DMS 273 (cell line): Measurements from ENCODE around the gene POMT2.
A peak's percentile ranks its signal among the peaks of the same experiment; 100 is the strongest.

ENCODE experiments used
- DNase-seq: peaks from one replicate; lab custom pipeline; 2025; ENCODE audit not compliant: unreplicated experiment; lab: John Stamatoyannopoulos, UW

Gene POMT2

DNA sequence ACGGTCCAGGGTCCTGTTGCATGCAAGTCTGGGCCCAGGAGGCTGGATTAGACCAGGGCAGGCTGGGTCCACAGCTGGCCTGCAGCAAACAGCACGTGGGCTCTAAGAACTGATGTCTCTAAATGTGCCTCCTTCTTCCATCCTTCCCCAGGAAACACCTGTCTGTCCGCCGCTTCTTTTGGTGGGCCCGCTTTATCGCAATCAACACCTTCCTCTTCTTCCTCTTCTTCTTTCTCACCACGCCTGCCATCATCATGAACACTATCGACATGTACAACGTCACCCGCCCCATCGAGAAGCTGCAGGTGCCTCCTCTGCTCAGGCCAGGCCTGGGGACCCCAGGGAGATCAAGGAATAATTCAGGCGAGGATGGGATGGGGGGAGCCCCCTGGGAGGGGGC is 77.9 kb downstream of the POMT2 start:
- no peak for DNase-seq

DNA sequence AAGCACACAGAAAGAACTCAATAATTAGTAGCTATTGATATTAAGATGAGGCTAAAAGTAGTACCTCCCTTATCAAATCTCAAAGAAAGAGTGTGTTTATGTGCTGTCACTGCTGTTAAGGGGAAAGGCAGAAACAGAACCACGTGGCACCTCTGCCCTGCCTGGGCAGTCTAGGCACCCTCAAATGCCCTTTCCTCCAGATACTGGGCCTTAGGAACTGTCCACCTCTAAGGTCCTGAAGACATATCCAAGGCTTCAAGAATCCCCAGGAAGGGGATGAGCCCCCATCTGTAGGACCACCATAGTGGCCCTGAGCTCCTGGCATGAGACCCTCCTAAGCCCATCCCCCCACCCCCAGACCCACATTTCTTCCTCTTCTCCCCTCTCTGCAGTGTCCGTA is 78.7 kb downstream of the POMT2 start:
- DNase-seq, result no peak

DNA sequence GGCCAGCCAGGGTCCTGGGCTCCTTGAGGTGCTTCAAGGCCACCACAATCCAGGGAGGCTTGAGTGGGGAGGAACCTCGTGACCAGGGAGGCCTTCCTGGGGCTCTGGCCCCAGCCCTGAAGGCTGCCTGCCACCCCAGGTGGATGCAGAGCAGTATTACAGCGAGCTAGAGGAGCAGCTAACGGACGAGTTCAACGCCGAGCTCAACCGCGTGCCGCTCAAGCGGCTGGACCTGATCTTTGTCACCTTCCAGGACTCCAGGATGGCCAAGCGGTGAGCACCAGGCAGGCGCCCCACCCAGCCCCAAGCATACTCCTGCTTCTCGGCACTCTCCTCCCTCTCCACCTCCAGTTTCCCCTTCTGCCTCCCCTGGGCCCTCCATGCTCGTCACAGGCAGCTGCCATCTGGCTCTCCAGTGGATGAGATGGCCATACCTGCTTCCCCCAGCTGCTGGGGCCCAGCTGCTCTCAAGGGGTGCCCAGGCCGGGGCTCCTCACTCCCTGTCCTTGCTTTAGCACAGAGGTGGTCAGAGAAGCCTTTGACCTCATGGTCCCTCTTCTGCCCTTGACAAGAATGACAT is 80.3 kb downstream of the POMT2 start:
- peak; percentile 86 for DNase-seq

DNA sequence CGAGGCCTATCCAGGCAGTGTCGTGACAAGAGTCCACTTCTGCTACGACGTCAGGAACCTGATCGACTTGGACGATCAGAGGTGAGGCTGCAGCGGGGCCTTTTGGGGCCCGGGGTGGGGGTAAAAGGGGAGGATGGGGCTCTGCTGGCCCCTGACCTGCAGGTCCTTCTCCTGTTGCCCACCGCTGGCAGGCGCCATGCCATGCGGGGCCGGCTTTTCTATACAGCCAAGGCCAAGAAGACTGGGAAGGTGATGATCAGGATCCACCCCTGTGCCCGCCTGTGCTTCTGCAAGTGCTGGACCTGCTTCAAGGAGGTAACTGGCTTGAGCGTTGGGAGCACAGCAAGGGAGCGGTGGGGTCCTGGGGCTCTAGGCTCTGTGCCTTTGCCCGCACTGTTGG is 81.3 kb downstream of the POMT2 start:
- no peak for DNase-seq

DNA sequence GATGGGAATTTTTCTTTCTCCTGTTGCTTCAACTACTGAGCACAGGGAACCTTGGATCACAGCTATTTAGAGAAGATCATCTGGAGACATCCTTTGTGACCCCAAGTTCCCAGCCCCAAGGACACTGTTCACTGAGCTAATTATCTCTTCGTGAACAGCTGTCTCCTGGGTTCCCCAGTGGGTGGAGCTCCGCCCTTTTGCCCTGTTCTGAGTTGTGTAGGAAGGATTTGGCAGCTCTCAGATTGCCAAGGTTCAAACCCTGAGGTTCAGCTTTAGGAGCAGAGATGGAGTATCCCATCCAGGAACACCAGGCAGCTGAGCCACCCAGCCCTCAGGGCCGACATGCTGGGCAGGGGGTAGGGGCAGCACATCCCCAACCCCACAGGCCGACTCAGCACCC is 81.7 kb downstream of the POMT2 start:
- DNase-seq, result peak; percentile 58

DNA sequence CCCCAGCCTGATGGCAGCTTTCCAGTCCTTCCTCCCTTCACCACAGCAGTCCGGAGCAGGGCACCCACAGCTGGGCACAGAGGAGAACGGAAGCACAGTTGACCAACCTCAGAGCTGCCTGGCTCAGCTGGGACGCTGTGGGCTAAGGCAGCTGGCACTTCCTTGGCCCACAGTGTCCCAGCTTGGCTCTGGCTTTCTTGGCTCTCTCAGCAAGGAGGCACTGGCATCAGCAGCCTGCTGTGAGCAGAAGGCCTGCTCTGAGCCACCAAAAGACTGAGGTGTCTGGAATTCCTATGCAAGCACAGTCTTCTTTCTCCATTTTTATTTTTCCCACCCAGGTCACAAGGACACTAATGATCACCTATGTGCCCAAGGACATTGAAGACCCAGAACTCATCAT is 82.3 kb downstream of the POMT2 start:
- DNase-seq, result peak; percentile 40

DNA sequence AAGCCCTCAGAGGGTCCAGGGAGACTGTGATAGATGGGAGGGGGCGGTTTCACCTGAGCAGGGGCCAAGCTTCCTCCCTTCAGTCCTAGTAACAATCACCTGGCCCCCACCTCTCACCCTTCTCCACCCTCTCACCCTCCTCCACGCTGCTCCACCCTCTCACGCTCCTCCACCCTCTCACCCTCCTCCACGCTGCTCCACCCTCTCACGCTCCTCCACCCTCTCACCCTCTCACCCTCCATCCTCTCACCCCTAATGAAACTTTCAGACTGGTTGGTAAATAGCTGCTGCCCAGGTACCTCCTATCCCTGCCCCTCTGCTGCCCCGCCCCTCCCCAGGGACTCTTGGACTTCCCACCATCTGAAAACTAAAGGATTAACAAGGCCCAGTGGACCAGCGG is 83.9 kb downstream of the POMT2 start:
- DNase-seq, result no peak

DNA sequence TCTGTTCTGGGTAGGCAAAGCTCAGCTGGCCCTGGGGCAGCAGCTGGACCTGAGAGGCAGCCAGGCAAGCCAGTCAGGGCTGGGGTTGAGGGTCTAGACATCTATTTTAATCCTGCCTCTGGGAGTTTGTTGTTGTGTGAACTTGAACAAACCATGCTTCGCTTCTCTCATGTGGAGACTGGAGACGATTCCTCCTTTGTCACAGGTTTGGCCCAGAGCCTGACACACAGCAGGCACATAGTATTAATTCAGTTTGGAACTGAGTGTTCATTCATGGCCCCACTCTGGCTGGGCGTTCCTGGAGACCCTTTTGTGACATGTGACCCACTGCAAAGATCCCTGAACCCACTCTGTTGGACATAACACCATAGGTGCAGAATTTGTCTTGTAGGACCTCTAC is 89.0 kb downstream of the POMT2 start:
- DNase-seq, result no peak

DNA sequence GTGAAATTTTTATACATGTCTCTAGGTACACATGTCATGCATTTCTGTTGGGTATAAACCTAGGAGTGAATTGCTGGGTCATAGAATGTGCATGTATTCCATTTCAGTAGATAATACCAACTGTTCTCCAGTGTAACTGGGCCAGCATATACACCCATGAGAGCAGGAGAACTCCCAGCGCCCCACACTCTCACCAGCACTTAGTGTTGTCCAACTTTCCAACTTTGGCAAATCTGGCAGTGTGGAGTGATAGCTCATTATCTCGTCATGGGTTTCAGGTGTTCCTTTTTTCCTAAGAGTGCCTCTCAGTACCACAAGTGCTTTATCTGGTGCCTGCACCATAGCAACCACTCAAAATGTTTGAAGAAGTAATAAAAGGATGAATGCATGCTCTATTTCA is 89.8 kb downstream of the POMT2 start:
- DNase-seq, result no peak

DNA sequence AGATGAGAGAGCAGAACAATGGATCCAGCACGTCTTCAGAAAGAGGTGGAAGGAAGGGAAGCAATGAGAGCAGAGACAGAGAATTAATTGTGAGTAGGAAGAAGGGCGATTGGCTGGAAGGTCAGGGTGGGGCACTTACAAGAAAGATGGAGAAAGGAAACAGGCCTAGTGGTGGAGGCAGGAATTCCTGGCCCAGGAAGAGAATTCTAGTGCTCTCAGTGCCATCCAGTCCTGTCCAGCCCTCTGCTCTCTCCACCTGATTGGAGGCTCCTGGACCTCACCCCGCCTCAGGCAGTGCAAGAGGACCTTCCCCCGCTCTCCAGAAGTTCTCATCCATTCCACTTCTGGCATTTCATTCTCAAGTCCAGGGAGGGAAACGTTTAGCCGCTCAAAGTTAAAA is 92.6 kb downstream of the POMT2 start:
- no peak for DNase-seq

DNA sequence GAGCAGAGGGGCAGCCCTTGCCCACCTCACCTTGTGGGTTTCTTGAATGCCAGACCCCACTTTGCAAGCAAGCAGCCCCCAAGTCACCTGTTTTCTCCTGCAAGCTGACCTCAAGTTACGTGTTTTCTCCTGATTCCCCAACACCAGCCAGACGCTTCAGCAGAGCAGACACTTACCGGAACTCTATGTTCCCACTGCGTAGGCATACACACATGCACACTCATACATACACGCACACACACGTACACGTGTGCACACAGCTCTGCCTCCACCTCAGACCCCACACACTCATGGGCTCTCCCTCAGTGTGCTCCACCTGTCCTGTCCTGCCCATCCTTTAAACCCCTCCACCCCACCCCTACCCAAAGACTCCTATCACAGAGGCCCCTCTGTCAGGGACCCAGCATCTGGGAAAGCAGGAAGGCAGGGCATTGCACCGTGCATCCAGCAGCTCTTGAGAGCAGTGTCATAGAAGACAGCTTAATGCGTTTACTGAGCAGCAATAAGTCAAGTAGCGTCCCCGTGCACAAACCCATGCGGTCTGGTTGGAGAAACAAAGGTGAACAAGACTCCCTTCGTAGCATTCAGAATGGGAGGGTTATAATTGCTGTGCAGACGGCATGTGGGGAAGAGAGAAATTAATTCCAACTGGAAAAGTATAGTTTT is 94.7 kb downstream of the POMT2 start:
- DNase-seq, result no peak

DNA sequence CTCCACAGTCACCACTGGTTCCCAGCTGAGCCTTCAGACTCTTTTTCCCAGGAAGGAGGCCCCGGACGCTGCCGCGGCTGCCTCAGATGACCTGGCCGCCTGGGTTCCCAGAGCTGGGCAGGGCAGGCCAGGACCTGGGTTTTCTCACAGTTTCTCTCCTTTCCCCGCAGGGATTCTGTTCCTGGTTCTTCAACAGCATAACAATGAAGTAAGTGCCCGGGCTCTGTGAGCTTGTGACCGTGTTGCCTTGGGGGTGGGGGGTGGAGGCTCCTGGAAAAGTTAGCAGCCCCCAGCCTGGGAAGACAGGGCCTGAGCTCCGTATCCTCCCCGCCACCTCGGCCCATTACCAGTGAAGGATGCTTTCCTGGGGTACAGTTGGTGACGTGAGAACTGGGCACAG is 95.4 kb downstream of the POMT2 start:
- DNase-seq, result no peak
